Thymus (tissue), 11 donors: ENCODE measurements around the gene AMPD2. TPM values are rescaled to one million over a fixed set of nuclear protein-coding genes. Genes with fewer than 3 reads are reported as not detected.
"Not testable (repeated sequence)": the region's sequence is repeated elsewhere in the genome, so short reads cannot be mapped to it uniquely, and the experiment has no call there.

Source experiments
- DNase-seq, 9 donors: peaks; one replicate each; pipeline ENCODE4 v3.0.0-alpha.2; 2013; ENCODE audit warnings: low spot score in 9 of 9, low read depth in 6 of 9, missing footprints in 1 of 9
- H3K27ac ChIP-seq, 2 donors: one replicate each; pipeline ENCODE4 v1.5.1; 2013; ENCODE audit warnings: control low read depth in 1 of 2, low read depth in 1 of 2, low read length in 1 of 2, mild to moderate bottlenecking in 1 of 2, moderate library complexity in 1 of 2
- H3K27me3 ChIP-seq, 2 donors: one replicate each; pipeline ENCODE4 v1.5.1; 2013; ENCODE audit warnings: low read length in 1 of 2; ENCODE audit not compliant: control insufficient read depth in 2 of 2, insufficient read depth in 1 of 2
- H3K36me3 ChIP-seq, 2 donors: one replicate each; pipeline ENCODE4 v1.5.1; 2013; ENCODE audit warnings: low read length in 1 of 2, mild to moderate bottlenecking in 1 of 2, moderate library complexity in 1 of 2; ENCODE audit not compliant: control insufficient read depth in 2 of 2, insufficient read depth in 2 of 2
- H3K4me1 ChIP-seq, 2 donors: one replicate each; pipeline ENCODE4 v1.5.1; 2013; ENCODE audit warnings: low read length in 2 of 2; ENCODE audit not compliant: control insufficient read depth in 2 of 2, insufficient read depth in 2 of 2
- H3K4me3 ChIP-seq, 2 donors: one replicate each; pipeline ENCODE4 v1.5.1; 2013; ENCODE audit warnings: low read length in 2 of 2, control low read depth in 1 of 2, mild to moderate bottlenecking in 1 of 2
- H3K9me3 ChIP-seq, 2 donors: one replicate each; pipeline ENCODE4 v1.5.1; 2013; ENCODE audit warnings: low read length in 1 of 2, mild to moderate bottlenecking in 1 of 2; ENCODE audit not compliant: control insufficient read depth in 2 of 2, insufficient read depth in 1 of 2
- WGBS: extraction: QIAGEN DNeasy Blood & Tissue Kit; methylation state at CpG from one replicate; pipeline ENCODE4 v1.1.7; 2013; 5-methylcytosine and 5-hydroxymethylcytosine counted together
- polyA plus RNA-seq: library from polyadenylated mRNA; stranded (reverse); fragments of 200-250 nt; gene quantifications from one replicate; pipeline ENCODE4 v1.2.3, GENCODE V29; 2013
- total RNA-seq: library from RNA; stranded (reverse); fragments of 120-200 nt; gene quantifications from one replicate; pipeline ENCODE4 v1.2.4, GENCODE V29; 2013
- donor health status: healthy.

Gene AMPD2
- total and polyA plus RNA-seq, 2 donors, result 24.8 to 32.8 TPM

- Histone ChIP-seq H3K36me3 (no peaks in the 10 kb centered on the region), H3K27ac (peak overlapping the region in 1 of 2 donors; percentile 26), H3K4me1 (peaks cover 3 to 24% of the 10 kb centered on the region in 2 donors), H3K27me3 (peaks cover 0 to 21% of the 10 kb centered on the region in 2 donors), H3K9me3 (peaks cover 0 to 3% of the 10 kb centered on the region in 2 donors), H3K4me3 (no peak overlapping the region)
- WGBS, result 87% methylated on average over 2 of the region's 2 CpGs
- DNase-seq, result no peak
These were observed 39.5 kb downstream of the AMPD2 start for GRCh38 chr1:109659145-109659544.

GRCh38 chr1:109659997-109660690 is 40.5 kb downstream of the AMPD2 start:
- 91% methylated on average over 5 of the region's 5 CpGs for WGBS
- no peak for DNase-seq
- H3K9me3 ChIP-seq, result no peaks in the 10 kb centered on the region
- no peak overlapping the region for H3K4me3 ChIP-seq
- H3K27ac ChIP-seq, result no peak overlapping the region
- peaks cover 3 to 23% of the 10 kb centered on the region in 2 donors for H3K4me1 ChIP-seq
- no peaks in the 10 kb centered on the region for H3K36me3 ChIP-seq
- peaks cover 0 to 15% of the 10 kb centered on the region in 2 donors for H3K27me3 ChIP-seq

GRCh38 chr1:109660691-109661026 is 41.0 kb downstream of the AMPD2 start:
- H3K4me3 ChIP-seq, H3K27ac ChIP-seq, H3K36me3 ChIP-seq, H3K9me3 ChIP-seq, DNase-seq: not testable (repeated sequence)
- WGBS, result 90% methylated on average over 3 of the region's 4 CpGs
- Histone ChIP-seq H3K4me1 (peaks cover 0 to 18% of the 10 kb centered on the region in 2 donors), H3K27me3 (peaks cover 0 to 10% of the 10 kb centered on the region in 2 donors)

GRCh38 chr1:109661391-109661790 is 41.8 kb downstream of the AMPD2 start:
- H3K4me3 ChIP-seq, result no peak overlapping the region
- H3K9me3 ChIP-seq, result no peaks in the 10 kb centered on the region
- H3K27me3 ChIP-seq, result peaks cover 0 to 3% of the 10 kb centered on the region in 2 donors
- no peak overlapping the region for H3K27ac ChIP-seq
- DNase-seq, result no peak
- peaks cover 0 to 11% of the 10 kb centered on the region in 2 donors for H3K4me1 ChIP-seq
- 82% methylated on average over 2 of the region's 2 CpGs for WGBS
- H3K36me3 ChIP-seq, result no peaks in the 10 kb centered on the region

DNA sequence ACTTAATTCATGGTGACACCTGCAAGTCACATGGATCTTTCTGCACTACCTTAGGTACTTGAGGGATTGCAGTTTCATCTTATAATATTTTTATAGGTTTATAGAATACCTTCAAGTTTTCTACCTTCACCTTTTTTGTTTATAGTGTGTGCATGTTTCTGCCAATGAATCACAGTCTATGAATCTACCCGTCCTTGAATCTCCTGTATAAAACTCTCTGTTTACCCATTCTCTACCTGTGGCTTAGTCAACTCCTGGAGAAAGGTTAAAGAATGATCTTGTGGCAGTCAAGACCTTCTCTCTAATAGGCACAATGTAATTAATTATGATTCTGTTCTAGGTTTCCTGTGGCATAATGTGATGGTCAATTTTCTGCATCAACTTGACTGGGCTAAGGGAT is 45.0 kb downstream of the AMPD2 start:
- Histone ChIP-seq H3K4me1 (peaks cover 6 to 18% of the 10 kb centered on the region in 2 donors), H3K27ac (no peak overlapping the region), H3K36me3 (no peaks in the 10 kb centered on the region), H3K27me3 (no peaks in the 10 kb centered on the region), H3K9me3 (no peaks in the 10 kb centered on the region), H3K4me3 (no peak overlapping the region)
- WGBS, result 98% methylated on average over 1 of the region's 1 CpG
- no peak for DNase-seq

DNA sequence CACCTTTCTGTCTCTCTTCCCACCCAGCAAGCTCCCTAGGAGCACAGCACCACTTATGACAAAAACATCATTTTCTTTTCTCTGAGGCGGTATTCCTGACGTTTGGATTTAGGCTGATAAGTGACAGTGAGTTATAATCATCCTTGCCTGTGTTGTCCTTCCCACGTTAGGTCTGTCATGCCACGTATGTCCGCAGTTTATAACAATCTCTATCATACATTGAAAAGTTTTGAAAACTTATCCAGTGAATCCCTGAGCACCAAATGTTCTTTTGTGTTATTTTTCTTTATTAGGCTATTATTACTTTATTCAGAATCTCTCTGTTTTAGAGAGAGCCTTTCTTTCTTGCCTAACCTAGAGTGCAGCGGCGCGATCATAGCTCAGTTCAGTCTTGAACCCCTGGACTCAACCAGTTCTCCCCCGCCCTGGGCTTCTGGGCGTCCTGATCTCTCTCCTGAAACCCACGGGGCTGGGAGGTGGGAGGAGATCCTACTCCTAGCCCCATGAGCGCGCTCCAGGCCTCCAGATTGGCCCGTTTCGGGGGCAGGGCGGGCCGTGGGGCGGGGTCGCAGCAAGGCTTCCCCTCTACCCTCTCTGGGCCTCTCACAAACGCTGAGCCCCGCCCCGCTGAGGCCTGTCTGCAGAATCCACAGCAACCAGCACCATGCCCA is 48.0 kb downstream of the AMPD2 start, which contains the start of gene GSTM2:
Gene GSTM2 (plus strand): TSS at position 606 of the 671 bp plus-strand sequence. CDS start 59 bp downstream, at position 665.
- Histone ChIP-seq H3K27me3 (no peaks in the 10 kb centered on the region), H3K36me3 (no peaks in the 10 kb centered on the region), H3K27ac (no peak within 1 kb of the TSS), H3K9me3 (no peaks in the 10 kb centered on the region), H3K4me1 (peaks cover 6 to 12% of the 10 kb centered on the region in 2 donors), H3K4me3 (peak within 1 kb of the TSS; percentile 40 to 56)
- 16% methylated on average over 22 of the region's 22 CpGs for WGBS
- peak; percentile 58 to 95 (median 85) for DNase-seq

DNA sequence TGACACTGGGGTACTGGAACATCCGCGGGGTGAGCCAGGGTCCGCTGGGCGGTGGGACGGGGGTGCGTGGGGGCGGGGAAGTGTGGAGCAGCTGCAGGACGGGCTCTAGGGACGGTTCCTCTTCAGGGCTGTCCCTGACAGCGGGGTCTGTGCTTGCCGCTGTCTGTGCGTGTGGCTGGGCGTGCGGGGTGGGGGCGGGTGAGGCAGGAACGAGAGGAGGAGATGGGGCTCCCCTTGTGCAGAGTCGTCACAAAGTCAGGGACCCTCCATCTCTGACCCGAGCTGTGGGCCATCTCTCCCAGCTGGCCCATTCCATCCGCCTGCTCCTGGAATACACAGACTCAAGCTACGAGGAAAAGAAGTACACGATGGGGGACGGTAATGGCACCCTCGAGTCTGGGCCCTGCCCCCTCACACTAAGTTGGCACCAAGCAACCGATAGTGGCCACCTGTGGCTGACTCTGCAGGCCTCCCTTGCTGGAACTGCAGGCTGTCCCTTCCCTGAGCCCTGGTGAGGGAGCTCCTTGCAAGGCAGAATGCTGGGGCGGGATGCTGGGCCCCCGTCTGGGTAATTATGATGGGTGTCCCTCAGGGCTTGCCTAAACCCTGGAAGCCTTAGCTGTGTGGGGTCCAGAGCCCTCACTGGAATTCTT is 48.6 kb downstream of the AMPD2 start:
- Histone ChIP-seq H3K36me3 (no peaks in the 10 kb centered on the region), H3K4me3 (peak overlapping the region; percentile 40 to 56), H3K4me1 (peaks cover 6 to 12% of the 10 kb centered on the region in 2 donors), H3K9me3 (no peaks in the 10 kb centered on the region), H3K27ac (no peak overlapping the region), H3K27me3 (no peaks in the 10 kb centered on the region)
- DNase-seq, result peak in 1 of 9 donors; percentile 16
- WGBS, result 19% methylated on average over 26 of the region's 26 CpGs

DNA sequence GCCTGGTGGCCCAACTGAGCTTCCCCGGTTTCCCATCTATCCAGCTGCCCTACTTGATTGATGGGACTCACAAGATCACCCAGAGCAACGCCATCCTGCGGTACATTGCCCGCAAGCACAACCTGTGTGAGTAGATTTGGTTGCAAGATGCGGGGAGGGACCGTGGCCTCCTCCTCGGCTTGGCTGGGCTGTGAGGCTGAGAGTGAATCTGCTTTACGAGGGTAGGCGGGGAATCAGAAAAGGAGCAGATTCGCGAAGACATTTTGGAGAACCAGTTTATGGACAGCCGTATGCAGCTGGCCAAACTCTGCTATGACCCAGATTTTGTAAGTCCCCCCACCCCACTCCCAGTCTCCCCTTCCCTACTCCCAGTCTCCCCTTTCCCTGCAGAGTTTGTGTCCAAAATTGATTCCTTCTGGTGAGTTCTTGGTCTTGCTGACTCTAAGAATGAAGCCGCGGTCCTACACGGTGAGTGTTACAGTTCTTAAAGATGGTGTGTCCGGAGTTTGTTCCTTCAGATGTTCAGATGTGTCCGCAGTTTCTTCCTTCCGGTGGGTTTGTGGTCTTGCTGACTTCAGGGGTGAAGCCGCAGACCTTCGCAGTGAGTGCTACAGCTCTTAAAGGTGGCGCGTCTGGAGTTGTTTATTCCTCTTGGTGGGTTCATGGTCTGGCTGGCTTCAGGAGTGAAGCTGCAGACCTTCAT is 49.8 kb downstream of the AMPD2 start:
- DNase-seq, result peak in 1 of 9 donors; percentile 16
- Histone ChIP-seq H3K27ac (no peak overlapping the region), H3K4me3 (no peak overlapping the region)

More for the DNA sequence above, 49.8 kb downstream of the AMPD2 start:
- 84% methylated on average over 22 of the region's 22 CpGs for WGBS
- Histone ChIP-seq H3K36me3 (no peaks in the 10 kb centered on the region), H3K4me1 (peaks cover 6 to 12% of the 10 kb centered on the region in 2 donors), H3K9me3 (no peaks in the 10 kb centered on the region), H3K27me3 (no peaks in the 10 kb centered on the region)
